ENCODE data around the gene SPG7. TPM values are rescaled to one million over a fixed set of nuclear protein-coding genes. Genes with fewer than 3 reads are reported as not detected.

Gene SPG7
- total RNA-seq, 1 experiment from 2014 or later = 160 TPM

GRCh38 chr16:89530401-89531381, 22.5 kb downstream of the SPG7 start:
- no peaks in the 10 kb centered on the region for H3K27me3 ChIP-seq (ENCODE audit: insufficient read depth, low read depth)
- no peaks in the 10 kb centered on the region for H3K9me2 ChIP-seq (ENCODE audit: insufficient read depth)
- H3K4me3 ChIP-seq = no peak overlapping the region
- no peaks in the 10 kb centered on the region for H3K9me3 ChIP-seq (ENCODE audit: insufficient read depth, low read depth)
- peaks cover 8% of the 10 kb centered on the region for H4K20me1 ChIP-seq (ENCODE audit: insufficient read depth)
- H3K79me2 ChIP-seq (ENCODE audit: low read depth) = no peaks in the 10 kb centered on the region
- 0 out of 2 replicates have a peak, but pooled peaks cover 12% of the 10 kb centered on the region for H3K36me3 ChIP-seq (ENCODE audit: low read depth)
- H3K4me1 ChIP-seq (replicated peaks; ENCODE audit: insufficient read depth) = no peaks in the 10 kb centered on the region
- no peak overlapping the region for H3K4me2 ChIP-seq
- no peaks in the 10 kb centered on the region for H3F3A ChIP-seq (ENCODE audit: insufficient read depth, low read depth)
- CTCF ChIA-PET = no interaction called here
- TF ChIP-seq EZH2 (IDR thresholded peaks at IDR 0.05; ENCODE audit: low read depth) = no peak
- TF ChIP-seq, protein P1, sequence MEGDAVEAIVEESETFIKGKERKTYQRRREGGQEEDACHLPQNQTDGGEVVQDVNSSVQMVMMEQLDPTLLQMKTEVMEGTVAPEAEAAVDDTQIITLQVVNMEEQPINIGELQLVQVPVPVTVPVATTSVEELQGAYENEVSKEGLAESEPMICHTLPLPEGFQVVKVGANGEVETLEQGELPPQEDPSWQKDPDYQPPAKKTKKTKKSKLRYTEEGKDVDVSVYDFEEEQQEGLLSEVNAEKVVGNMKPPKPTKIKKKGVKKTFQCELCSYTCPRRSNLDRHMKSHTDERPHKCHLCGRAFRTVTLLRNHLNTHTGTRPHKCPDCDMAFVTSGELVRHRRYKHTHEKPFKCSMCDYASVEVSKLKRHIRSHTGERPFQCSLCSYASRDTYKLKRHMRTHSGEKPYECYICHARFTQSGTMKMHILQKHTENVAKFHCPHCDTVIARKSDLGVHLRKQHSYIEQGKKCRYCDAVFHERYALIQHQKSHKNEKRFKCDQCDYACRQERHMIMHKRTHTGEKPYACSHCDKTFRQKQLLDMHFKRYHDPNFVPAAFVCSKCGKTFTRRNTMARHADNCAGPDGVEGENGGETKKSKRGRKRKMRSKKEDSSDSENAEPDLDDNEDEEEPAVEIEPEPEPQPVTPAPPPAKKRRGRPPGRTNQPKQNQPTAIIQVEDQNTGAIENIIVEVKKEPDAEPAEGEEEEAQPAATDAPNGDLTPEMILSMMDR (conservative IDR thresholded peaks at IDR 0.05) = no peak
- no TSS peak for BruUV-seq (replicated peaks)
- H2AFZ ChIP-seq = no peak overlapping the region
- POLR2A ChIA-PET (ENCODE audit: unreplicated experiment) = no interaction called here
- no peak for DNase-seq
- H3K27ac ChIP-seq = no peak overlapping the region
- intact Hi-C loops (cut with micrococcal nuclease; ENCODE audit: unreplicated experiment) = no loop called here

- no TSS peak for BruUV-seq (replicated peaks)
- H3K9me3 ChIP-seq (ENCODE audit: insufficient read depth, low read depth) = no peaks in the 10 kb centered on the region
- CTCF ChIA-PET = no interaction called here
- no peak overlapping the region for H3K4me3 ChIP-seq
- H2AFZ ChIP-seq = no peak overlapping the region
- H3K4me2 ChIP-seq = no peak overlapping the region
- peaks cover 4% of the 10 kb centered on the region for H4K20me1 ChIP-seq (ENCODE audit: insufficient read depth)
- no peak for DNase-seq
- intact Hi-C loops (cut with micrococcal nuclease; ENCODE audit: unreplicated experiment) = no loop called here
- no peaks in the 10 kb centered on the region for H3K4me1 ChIP-seq (replicated peaks; ENCODE audit: insufficient read depth)
- H3K27me3 ChIP-seq (ENCODE audit: insufficient read depth, low read depth) = no peaks in the 10 kb centered on the region
- no peak overlapping the region for H3K27ac ChIP-seq
- H3F3A ChIP-seq (ENCODE audit: insufficient read depth, low read depth) = no peaks in the 10 kb centered on the region
- H3K36me3 ChIP-seq (ENCODE audit: low read depth) = 0 out of 2 replicates have a peak, but pooled peaks cover 9% of the 10 kb centered on the region
- no peaks in the 10 kb centered on the region for H3K79me2 ChIP-seq (ENCODE audit: low read depth)
- POLR2A ChIA-PET (ENCODE audit: unreplicated experiment) = no interaction called here
- TF ChIP-seq, protein P1 (conservative IDR thresholded peaks at IDR 0.05) = no peak
- TF ChIP-seq EZH2 (IDR thresholded peaks at IDR 0.05; ENCODE audit: low read depth) = no peak
- no peaks in the 10 kb centered on the region for H3K9me2 ChIP-seq (ENCODE audit: insufficient read depth)
Measured at GRCh38 chr16:89531821-89532526, 23.8 kb downstream of the SPG7 start.

DNA sequence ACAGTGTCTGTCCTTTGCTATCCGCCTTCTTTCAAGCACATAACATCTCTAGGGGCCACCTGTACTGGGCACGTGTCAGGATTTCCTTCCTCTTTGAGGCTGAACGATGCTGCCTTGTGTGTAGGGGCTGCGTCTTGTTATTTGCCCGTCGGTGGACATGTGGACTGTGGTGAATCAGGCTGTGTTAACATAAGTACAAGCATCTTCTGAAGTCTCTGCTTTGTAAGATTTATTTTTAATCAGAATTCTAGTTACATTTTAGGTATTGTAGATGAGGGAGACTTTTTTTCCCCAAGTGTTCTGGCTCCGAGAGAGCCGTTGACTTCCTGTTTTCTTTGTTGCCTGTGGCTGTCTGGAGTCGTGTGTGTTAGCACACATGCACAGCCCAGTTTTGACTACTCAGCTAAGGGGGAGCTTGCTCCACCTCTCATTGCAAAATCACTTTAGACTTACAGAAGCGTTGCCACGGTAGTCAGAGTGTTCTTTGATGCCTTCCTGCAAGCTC, 26.1 kb downstream of the SPG7 start:
- no peaks in the 10 kb centered on the region for H3K27me3 ChIP-seq (ENCODE audit: insufficient read depth, low read depth)
- no peaks in the 10 kb centered on the region for H3K9me2 ChIP-seq (ENCODE audit: insufficient read depth)
- no peak for DNase-seq
- no peaks in the 10 kb centered on the region for H3K9me3 ChIP-seq (ENCODE audit: insufficient read depth, low read depth)
- H4K20me1 ChIP-seq (ENCODE audit: insufficient read depth) = peaks cover 4% of the 10 kb centered on the region
- intact Hi-C loops (cut with micrococcal nuclease; ENCODE audit: unreplicated experiment) = no loop called here
- 0 out of 2 replicates have a peak, but pooled peaks cover 7% of the 10 kb centered on the region for H3K36me3 ChIP-seq (ENCODE audit: low read depth)
- ChIA-PET POLR2A (ENCODE audit: unreplicated experiment) (no interaction called here), CTCF (no interaction called here)
- H3K4me2 ChIP-seq = no peak overlapping the region
- no peak overlapping the region for H2AFZ ChIP-seq
- H3K4me3 ChIP-seq = no peak overlapping the region
- H3K27ac ChIP-seq = no peak overlapping the region
- no peaks in the 10 kb centered on the region for H3F3A ChIP-seq (ENCODE audit: insufficient read depth, low read depth)
- H3K4me1 ChIP-seq (replicated peaks; ENCODE audit: insufficient read depth) = no peaks in the 10 kb centered on the region
- no peak for TF ChIP-seq EZH2 (IDR thresholded peaks at IDR 0.05; ENCODE audit: low read depth)
- TF ChIP-seq, protein P1 (conservative IDR thresholded peaks at IDR 0.05) = no peak
- BruUV-seq (replicated peaks) = no TSS peak
- H3K79me2 ChIP-seq (ENCODE audit: low read depth) = no peaks in the 10 kb centered on the region

Measured in PC-9 (cell line).